Nucleus accumbens (tissue), 56 donors: ENCODE measurements around the gene MINDY2.

ENCODE experiments used
- DNase-seq, 56 donors: peaks; one replicate each; lab custom pipeline; 2025; lab: John Stamatoyannopoulos, UW

Gene MINDY2

DNA sequence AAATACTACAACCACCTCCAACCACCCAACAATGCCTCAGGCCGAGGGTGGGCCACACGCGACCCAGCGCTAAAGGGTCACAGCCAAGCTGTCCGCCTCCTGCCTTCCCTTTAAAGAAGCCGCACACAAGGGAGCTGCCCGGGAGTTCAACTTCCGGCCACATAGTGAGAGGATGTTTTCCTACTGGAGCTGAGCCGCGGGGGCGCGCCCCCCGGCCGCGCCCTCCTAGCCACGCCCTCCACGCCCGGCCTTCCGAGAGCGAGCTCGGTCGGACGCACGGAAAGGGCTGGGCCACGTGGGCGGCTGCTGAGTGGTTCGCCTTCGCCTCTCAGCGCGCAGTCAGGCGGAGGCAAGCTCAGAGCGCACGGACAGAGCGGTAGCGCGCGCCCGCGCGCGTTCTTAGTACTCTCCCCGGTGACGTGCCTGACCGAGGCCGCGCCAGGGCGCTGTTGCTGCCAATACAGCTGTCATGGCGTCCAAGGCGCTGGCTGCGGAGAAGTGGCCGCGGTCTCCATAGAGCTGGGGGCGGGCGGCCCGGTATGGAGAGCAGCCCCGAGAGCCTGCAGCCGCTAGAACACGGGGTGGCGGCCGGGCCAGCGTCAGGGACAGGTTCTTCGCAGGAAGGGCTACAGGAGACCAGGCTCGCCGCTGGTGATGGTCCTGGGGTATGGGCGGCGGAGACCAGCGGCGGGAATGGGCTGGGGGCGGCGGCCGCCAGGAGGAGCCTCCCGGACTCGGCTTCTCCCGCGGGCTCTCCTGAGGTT is at the start of gene MINDY2:
TSS of gene MINDY2 (plus strand) at position 446 of the 764 bp plus-strand sequence. CDS start at position 540, 94 bp downstream.
- DNase-seq: peak; percentile 77 to 99 (median 96)

- no peak for DNase-seq
Observed at GRCh38 chr15:58724466-58724865, 46.6 kb upstream of the MINDY2 start.

DNA sequence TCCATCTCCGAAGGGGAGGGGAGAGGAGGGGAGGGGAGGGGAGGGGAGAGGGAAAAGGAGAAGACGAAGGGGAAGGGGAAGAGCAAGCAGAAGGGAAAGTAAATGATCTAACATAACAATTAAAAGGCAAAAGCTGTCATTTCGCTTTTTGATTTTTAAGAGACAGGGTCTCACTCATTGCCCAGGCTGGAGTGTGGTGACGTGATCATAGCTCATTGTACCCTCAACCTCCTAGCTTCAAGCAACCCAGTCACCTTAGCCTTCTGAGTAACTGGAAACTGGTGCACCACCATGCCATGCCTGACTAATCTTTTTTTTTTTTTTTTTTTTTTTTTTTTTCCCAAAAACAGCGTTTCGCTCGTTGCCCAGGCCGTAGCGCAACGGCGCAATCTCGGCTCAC is 44.2 kb upstream of the MINDY2 start:
- no peak for DNase-seq

DNA sequence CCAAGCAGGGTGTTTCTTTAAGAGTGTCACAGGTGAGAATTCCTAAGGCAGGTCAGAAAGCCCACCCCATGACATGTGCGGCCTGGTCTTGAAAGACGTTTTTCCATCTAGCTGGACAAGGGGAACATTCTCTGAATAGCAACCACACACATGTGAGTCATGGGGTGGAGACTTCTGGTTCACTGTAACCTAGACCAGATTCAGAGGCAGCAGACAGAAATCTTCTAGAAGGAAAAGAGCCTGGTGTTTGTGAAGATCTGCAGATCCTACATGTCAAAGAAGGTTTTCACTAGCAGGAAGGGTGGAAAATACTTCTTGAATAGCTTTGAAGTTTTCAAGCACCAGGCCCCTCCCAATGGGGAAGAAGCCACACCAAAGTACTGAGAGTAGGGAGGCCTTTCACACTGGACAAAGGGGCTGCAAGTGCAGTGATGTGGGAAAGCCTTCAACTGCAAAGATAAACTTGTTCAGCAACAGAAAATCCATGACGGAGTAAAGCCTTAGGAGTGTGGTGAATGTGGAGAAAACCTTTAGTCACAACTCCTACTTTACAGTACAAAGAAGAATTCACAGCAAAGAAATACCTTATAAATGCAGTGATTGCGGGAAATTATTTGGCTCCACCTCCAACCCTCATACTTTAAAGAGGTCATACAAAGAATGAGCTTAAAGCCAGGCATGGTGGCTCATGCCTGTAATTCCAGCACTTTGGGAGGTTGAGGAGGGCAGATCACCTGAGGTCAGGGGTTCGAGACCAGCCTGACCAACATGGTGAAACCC is 39.2 kb upstream of the MINDY2 start:
- DNase-seq: peak in 1 of 56 donors; percentile 32

GRCh38 chr15:58732625-58733363 is 38.3 kb upstream of the MINDY2 start:
- no peak for DNase-seq

DNA sequence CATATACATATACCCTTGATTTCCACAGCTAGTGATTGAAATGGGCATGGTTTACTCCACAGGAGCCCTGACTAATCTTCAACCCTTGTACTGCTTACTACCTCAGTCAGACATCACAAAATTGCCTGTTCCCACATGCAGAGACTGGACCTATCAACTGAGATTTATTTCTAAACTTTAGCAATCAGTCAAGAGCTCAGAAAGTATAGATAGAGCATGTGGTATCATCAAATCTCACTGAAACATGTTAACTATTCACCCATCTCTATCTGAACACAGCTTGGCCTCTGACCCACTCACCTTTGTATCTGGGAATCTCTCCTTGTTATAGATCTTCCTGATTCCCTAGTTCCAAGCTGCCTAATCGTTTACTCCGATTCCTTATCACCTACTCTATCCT is 36.2 kb upstream of the MINDY2 start:
- no peak for DNase-seq

- DNase-seq: no peak
Observed at GRCh38 chr15:58736018-58736643, 35.0 kb upstream of the MINDY2 start.

GRCh38 chr15:58737298-58737697 is 33.8 kb upstream of the MINDY2 start:
- DNase-seq: no peak

DNA sequence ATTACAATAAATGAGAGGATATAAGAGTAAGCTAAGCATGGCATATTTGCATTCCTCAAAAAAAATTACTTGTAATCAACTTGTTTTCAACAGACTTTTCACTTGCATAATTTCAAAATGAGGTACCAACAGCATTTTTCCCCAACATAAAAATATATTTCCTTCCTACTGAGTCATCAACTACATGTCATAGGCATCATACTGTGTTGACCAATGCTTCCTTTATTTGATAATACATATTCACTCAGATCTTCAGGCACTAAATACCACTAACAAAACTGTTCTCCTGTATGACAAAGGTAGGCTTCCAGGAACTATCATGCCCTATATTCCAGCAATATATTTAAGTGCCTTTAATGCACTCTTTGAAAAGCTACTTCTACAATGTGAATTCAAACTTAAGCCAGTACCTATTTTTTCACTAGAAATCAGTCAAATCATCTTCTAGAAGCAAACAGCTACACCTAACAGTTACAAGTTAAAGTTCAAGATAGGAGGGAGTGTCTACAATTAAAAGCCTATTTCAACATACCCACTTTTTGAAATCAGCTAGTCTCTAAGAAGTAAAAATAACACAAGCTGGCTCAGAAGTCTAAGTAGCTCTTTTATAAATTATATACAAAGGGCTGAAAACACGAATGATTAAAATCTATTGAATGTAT is 32.9 kb upstream of the MINDY2 start:
- DNase-seq: no peak

GRCh38 chr15:58740436-58740835 is 30.7 kb upstream of the MINDY2 start:
- no peak for DNase-seq

DNA sequence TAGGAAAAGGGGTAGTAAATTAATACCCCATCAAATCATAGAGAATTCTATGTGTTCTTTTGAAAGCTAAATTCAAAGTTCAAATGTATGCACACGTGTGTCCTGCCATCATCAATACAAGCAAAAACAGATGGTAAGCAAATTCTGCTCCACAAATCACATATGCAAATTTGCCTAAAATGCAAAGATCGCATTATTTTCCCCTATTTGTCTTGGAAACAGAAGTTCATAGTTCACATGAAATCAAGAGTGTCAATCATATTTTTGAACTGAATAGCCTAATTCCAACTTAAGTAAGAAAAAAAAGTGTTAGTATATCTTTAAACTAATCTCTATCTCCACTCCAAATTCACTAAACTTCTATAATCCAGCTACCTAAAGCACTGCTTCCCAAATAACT is 30.1 kb upstream of the MINDY2 start:
- DNase-seq: no peak

- no peak for DNase-seq
Observed at GRCh38 chr15:58742022-58742813, 28.9 kb upstream of the MINDY2 start.

- DNase-seq: no peak
Observed at GRCh38 chr15:58742819-58743502, 28.1 kb upstream of the MINDY2 start.

DNA sequence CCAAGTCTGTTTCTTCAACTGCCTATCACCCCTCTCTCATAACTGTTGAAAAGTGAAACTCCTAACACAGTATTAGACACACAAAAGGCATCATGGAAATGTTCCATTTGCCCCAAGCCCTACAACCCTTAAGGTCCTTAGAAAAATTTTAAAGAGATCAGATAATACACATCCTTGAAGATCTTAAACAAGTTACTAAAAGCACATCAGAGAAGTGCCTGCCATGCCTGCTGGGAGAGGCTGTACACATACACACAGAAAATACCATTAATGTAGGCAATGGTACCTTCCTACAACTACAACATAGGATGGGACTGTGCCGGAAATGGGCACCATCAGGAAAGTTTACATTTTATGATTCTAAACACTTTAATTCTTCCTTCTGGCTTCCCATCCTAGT is 24.9 kb upstream of the MINDY2 start:
- DNase-seq: no peak

- DNase-seq: peak in 1 of 56 donors; percentile 12
Observed at GRCh38 chr15:58748040-58748851, 22.9 kb upstream of the MINDY2 start.

DNA sequence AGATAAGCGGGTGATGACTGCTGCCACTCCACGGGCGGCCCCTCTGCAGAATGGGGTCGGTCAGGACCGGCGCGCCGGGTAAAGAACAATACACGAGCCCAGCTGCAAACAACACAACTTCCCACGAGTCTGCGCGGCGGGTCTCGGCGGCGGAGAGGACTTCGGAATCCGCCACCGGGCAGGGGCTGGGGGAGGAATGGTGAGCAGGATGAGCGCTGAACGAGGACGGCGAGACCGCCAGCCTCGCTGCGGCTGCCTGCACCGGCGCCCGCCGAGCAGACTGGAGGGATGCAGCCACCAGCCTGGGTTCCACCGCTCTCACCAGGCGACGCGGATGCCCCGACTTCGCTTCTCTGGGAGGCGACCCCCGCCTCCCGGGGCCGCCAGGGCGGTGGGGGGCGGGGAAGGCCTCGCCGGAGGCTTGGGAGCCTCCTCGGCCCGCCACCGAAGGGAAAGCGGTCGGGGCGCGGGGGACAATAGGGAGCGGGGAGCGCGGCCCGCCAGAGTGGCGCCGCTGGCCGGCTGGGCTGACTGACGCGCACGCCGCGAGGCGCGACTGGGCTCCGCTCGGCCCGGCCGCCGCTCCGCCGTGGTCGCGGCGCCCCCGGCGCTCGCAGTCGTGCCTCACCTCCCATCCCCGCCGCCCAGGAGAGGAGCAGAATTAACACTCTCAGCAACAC is 22.1 kb upstream of the MINDY2 start:
- peak in 43 of 56 donors; percentile 12 to 71 (median 51) for DNase-seq
